ENCODE data around the gene CBARP.

DNA sequence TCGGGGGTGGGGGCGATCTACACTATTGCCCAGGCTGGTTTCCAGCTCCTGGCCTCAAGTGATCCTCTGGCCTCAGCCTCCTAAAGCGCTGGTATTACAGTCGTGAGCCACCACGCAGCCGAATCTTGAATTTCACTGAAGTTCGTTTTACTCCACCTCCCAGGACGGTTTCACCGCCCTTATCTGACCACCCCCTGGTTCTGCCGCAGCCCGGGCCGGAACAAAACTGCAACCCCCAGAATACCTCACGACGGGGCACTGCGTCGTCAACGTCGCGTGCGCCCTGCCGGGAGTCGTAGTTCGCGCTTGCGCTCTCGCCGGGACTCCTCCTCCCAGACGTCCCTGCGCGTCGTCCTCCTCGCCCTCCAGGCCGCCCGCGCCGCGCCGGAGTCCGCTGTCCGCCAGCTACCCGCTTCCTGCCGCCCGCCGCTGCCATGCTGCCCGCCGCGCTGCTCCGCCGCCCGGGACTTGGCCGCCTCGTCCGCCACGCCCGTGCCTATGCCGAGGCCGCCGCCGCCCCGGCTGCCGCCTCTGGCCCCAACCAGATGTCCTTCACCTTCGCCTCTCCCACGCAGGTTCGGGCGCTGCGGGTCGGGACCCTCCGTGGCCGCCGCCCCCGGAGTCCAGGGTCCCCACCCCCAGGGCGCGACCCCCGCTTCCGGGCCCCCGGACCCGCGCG, 3.8 kb upstream of the CBARP start, which contains the start of gene ATP5F1D:
- TF ChIP-seq POLR2A (IDR thresholded peaks at IDR 0.05; ENCODE audit: low read depth, low read length) (peak; percentile 56; the same call in 1 of the 2 replicates), RAD21 (IDR thresholded peaks at IDR 0.05; ENCODE audit: low read length) (no peak), CEBPB (IDR thresholded peaks at IDR 0.05; ENCODE audit: low read depth, low read length) (no peak), RFX5 (IDR thresholded peaks at IDR 0.05; ENCODE audit: low read depth, low read length) (no peak), CHD1 (IDR thresholded peaks at IDR 0.05; ENCODE audit: low read depth, low read length) (no peak), NFE2L2 (IDR thresholded peaks at IDR 0.05; ENCODE audit: low read depth, low read length) (no peak), FOS (IDR thresholded peaks at IDR 0.05; ENCODE audit: low read depth, low read length) (no peak), RCOR1 (IDR thresholded peaks at IDR 0.05; ENCODE audit: insufficient replicate concordance, low read length) (no peak), SMC3 (IDR thresholded peaks at IDR 0.05; ENCODE audit: low read depth, low read length) (no peak), MAFK (IDR thresholded peaks at IDR 0.05; ENCODE audit: low read depth, low read length) (no peak), MAZ (IDR thresholded peaks at IDR 0.05; ENCODE audit: borderline replicate concordance, low read depth, low read length) (peak; percentile 63; the same call in 1 of the 2 replicates)
- TF ChIP-seq, protein P1, sequence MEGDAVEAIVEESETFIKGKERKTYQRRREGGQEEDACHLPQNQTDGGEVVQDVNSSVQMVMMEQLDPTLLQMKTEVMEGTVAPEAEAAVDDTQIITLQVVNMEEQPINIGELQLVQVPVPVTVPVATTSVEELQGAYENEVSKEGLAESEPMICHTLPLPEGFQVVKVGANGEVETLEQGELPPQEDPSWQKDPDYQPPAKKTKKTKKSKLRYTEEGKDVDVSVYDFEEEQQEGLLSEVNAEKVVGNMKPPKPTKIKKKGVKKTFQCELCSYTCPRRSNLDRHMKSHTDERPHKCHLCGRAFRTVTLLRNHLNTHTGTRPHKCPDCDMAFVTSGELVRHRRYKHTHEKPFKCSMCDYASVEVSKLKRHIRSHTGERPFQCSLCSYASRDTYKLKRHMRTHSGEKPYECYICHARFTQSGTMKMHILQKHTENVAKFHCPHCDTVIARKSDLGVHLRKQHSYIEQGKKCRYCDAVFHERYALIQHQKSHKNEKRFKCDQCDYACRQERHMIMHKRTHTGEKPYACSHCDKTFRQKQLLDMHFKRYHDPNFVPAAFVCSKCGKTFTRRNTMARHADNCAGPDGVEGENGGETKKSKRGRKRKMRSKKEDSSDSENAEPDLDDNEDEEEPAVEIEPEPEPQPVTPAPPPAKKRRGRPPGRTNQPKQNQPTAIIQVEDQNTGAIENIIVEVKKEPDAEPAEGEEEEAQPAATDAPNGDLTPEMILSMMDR (conservative IDR thresholded peaks at IDR 0.05; ENCODE audit: low read depth, low read length) = no peak
- TF ChIP-seq, protein P2, sequence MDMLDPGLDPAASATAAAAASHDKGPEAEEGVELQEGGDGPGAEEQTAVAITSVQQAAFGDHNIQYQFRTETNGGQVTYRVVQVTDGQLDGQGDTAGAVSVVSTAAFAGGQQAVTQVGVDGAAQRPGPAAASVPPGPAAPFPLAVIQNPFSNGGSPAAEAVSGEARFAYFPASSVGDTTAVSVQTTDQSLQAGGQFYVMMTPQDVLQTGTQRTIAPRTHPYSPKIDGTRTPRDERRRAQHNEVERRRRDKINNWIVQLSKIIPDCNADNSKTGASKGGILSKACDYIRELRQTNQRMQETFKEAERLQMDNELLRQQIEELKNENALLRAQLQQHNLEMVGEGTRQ (IDR thresholded peaks at IDR 0.05; ENCODE audit: low read depth, low read length) = no peak
- TF ChIP-seq, protein P3, sequence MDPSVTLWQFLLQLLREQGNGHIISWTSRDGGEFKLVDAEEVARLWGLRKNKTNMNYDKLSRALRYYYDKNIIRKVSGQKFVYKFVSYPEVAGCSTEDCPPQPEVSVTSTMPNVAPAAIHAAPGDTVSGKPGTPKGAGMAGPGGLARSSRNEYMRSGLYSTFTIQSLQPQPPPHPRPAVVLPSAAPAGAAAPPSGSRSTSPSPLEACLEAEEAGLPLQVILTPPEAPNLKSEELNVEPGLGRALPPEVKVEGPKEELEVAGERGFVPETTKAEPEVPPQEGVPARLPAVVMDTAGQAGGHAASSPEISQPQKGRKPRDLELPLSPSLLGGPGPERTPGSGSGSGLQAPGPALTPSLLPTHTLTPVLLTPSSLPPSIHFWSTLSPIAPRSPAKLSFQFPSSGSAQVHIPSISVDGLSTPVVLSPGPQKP (IDR thresholded peaks at IDR 0.05; ENCODE audit: borderline replicate concordance, low read depth, low read length) = no peak
